Trophoblast cell (in vitro differentiated cells and primary cell): ENCODE results near the gene MIEN1.
A peak's percentile ranks its signal among the peaks of the same experiment; 100 is the strongest.
"Not testable (repeated sequence)": the region's sequence is repeated elsewhere in the genome, so short reads cannot be mapped to it uniquely, and the experiment has no call there.

Experiments
- DNase-seq, 2 donors: peaks; one replicate each; pipeline ENCODE4 v3.0.0-alpha.2; 2016
- H2AFZ ChIP-seq: 2 replicates; pipeline ENCODE4 v1.6.1; 2013; ENCODE audit warnings: low read length, moderate library complexity, mild to moderate bottlenecking; ENCODE audit not compliant: insufficient read depth, poor library complexity
- H2AK5ac ChIP-seq: 2 replicates; pipeline ENCODE4 v1.6.1; 2013; ENCODE audit warnings: mild to moderate bottlenecking, low read length
- H2BK120ac ChIP-seq: 2 replicates; pipeline ENCODE4 v1.6.1; 2013; ENCODE audit warnings: low read length, mild to moderate bottlenecking, moderate library complexity; ENCODE audit not compliant: insufficient read depth, poor library complexity
- H2BK12ac ChIP-seq: 2 replicates; pipeline ENCODE4 v1.6.1; 2013; ENCODE audit warnings: mild to moderate bottlenecking, low read length, moderate library complexity
- H2BK5ac ChIP-seq: 2 replicates; pipeline ENCODE4 v1.6.1; 2013; ENCODE audit warnings: low read length, low read depth, moderate library complexity, mild to moderate bottlenecking; ENCODE audit not compliant: poor library complexity
- H3K14ac ChIP-seq: 2 replicates; pipeline ENCODE4 v1.6.1; 2013; ENCODE audit warnings: mild to moderate bottlenecking, low read length
- H3K18ac ChIP-seq: 2 replicates; pipeline ENCODE4 v1.6.1; 2013; ENCODE audit warnings: mild to moderate bottlenecking, low read length
- H3K23ac ChIP-seq: 2 replicates; pipeline ENCODE4 v1.6.1; 2013; ENCODE audit warnings: low read length
- H3K27ac ChIP-seq: 2 replicates; pipeline ENCODE4 v1.5.1; 2013; ENCODE audit warnings: low read depth, mild to moderate bottlenecking, inconsistent platforms, low read length, moderate library complexity
- H3K27me3 ChIP-seq: 2 replicates; pipeline ENCODE4 v1.6.1; 2013; ENCODE audit warnings: inconsistent platforms, mild to moderate bottlenecking, low read length, moderate library complexity; ENCODE audit not compliant: insufficient read depth
- H3K36me3 ChIP-seq, 2 experiments: 1 replicate in 1 of 2; 2 replicates in 1 of 2; pipeline ENCODE4 v1.6.1; 2013; ENCODE audit warnings: low read length in 2 of 2, mild to moderate bottlenecking in 2 of 2, moderate library complexity in 1 of 2; ENCODE audit not compliant: insufficient read depth in 2 of 2, control insufficient read depth in 1 of 2
- H3K4ac ChIP-seq: 2 replicates; pipeline ENCODE4 v1.6.1; 2013; ENCODE audit warnings: low read depth, mild to moderate bottlenecking, low read length, moderate library complexity
- H3K4me1 ChIP-seq, 2 experiments: 1 replicate in 1 of 2; 2 replicates in 1 of 2; pipeline ENCODE4 v1.6.1; 2013; ENCODE audit warnings: low read length in 2 of 2, mild to moderate bottlenecking in 2 of 2, moderate library complexity in 1 of 2; ENCODE audit not compliant: insufficient read depth in 2 of 2, control insufficient read depth in 1 of 2
- H3K4me2 ChIP-seq: 2 replicates; pipeline ENCODE4 v1.6.1; 2013; ENCODE audit warnings: inconsistent platforms, mild to moderate bottlenecking, low read length, moderate library complexity
- H3K4me3 ChIP-seq: 2 replicates; pipeline ENCODE4 v1.5.1; 2013; ENCODE audit warnings: mild to moderate bottlenecking, low read depth, low read length, inconsistent platforms
- H3K79me1 ChIP-seq: one replicate; pipeline ENCODE4 v1.6.1; 2013; ENCODE audit warnings: low read length
- H3K79me2 ChIP-seq: 2 replicates; pipeline ENCODE4 v1.6.1; 2013; ENCODE audit warnings: low read length, mild to moderate bottlenecking; ENCODE audit not compliant: control insufficient read depth, insufficient read depth, poor library complexity
- H3K9ac ChIP-seq: 2 replicates; pipeline ENCODE4 v1.6.1; 2013; ENCODE audit warnings: mild to moderate bottlenecking, low read length
- H3K9me3 ChIP-seq: 2 replicates; pipeline ENCODE4 v1.6.1; 2013; ENCODE audit warnings: low read depth, mild to moderate bottlenecking, control low read depth, inconsistent platforms, low read length; ENCODE audit not compliant: insufficient read depth
- H4K12ac ChIP-seq: 2 replicates; pipeline ENCODE4 v1.6.1; 2013; ENCODE audit warnings: low read depth, mild to moderate bottlenecking, low read length, moderate library complexity
- H4K8ac ChIP-seq: 2 replicates; pipeline ENCODE4 v1.6.1; 2013; ENCODE audit warnings: low read depth, mild to moderate bottlenecking, low read length, moderate library complexity
- H4K91ac ChIP-seq: one replicate; pipeline ENCODE4 v1.6.1; 2013; ENCODE audit warnings: low read depth, mild to moderate bottlenecking, low read length, moderate library complexity
- WGBS: extraction: QIAGEN DNeasy Blood & Tissue Kit; methylation state at CpG from one replicate; pipeline ENCODE4 v1.1.7; 2013; ENCODE audit warnings: missing lambda C conversion rate; ENCODE audit not compliant: insufficient read length, insufficient coverage; ENCODE audit errors: extremely low coverage; 5-methylcytosine and 5-hydroxymethylcytosine counted together

MIEN1 gene

DNA sequence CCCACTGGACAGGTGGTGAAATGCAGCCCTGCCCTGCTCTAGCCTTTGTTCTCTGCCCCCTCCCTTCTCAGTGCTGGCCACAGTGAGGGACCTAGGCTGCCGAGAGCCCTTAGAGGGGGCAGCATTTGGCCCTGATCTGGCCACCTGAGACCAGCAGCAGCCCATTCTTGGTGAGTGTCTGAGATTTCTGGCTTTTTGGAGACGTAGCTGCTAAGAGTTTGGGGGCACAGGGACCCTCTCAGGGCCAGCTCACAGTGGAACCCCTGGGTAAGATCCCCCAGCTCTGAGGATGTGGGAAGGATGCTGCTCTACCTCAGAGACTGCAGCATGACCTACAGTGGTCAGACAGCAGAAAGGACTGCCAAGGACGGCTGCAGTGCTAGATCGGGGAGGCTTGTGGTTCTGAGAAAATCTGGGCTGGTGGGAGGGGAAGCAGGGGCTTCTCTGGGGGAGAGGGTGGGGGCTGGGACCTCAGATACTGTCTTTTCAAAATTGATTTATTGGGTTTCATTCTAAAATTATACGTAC, 20.7 kb upstream of the MIEN1 start:
- H3K4me1 ChIP-seq = peaks cover 3 to 15% of the 10 kb centered on the region in 2 experiments
- peaks cover 2% of the 10 kb centered on the region for H3K9me3 ChIP-seq
- H3K79me1 ChIP-seq = peaks cover 13% of the 10 kb centered on the region
- H3K4ac ChIP-seq = no peak overlapping the region
- no peak overlapping the region for H2BK12ac ChIP-seq
- H4K12ac ChIP-seq = no peak overlapping the region
- no peak overlapping the region for H3K27ac ChIP-seq
- no peak overlapping the region for H3K4me3 ChIP-seq
- H3K9ac ChIP-seq = no peak overlapping the region
- H2AK5ac ChIP-seq = peak overlapping the region; percentile 26
- H3K14ac ChIP-seq = no peak overlapping the region
- no peak overlapping the region for H4K91ac ChIP-seq
- DNase-seq = no peak
- no peak overlapping the region for H3K18ac ChIP-seq
- no CpG with 5 or more reads among the region's 5 CpGs for WGBS
- no peak overlapping the region for H4K8ac ChIP-seq
- H2AFZ ChIP-seq = no peak overlapping the region
- H2BK120ac ChIP-seq = no peak overlapping the region
- H3K4me2 ChIP-seq = no peak overlapping the region
- H3K79me2 ChIP-seq = peaks cover 8% of the 10 kb centered on the region
- H3K36me3 ChIP-seq = peaks cover 4 to 8% of the 10 kb centered on the region in 2 experiments
- H3K27me3 ChIP-seq = no peaks in the 10 kb centered on the region
- no peak overlapping the region for H3K23ac ChIP-seq
- no peak overlapping the region for H2BK5ac ChIP-seq

DNA sequence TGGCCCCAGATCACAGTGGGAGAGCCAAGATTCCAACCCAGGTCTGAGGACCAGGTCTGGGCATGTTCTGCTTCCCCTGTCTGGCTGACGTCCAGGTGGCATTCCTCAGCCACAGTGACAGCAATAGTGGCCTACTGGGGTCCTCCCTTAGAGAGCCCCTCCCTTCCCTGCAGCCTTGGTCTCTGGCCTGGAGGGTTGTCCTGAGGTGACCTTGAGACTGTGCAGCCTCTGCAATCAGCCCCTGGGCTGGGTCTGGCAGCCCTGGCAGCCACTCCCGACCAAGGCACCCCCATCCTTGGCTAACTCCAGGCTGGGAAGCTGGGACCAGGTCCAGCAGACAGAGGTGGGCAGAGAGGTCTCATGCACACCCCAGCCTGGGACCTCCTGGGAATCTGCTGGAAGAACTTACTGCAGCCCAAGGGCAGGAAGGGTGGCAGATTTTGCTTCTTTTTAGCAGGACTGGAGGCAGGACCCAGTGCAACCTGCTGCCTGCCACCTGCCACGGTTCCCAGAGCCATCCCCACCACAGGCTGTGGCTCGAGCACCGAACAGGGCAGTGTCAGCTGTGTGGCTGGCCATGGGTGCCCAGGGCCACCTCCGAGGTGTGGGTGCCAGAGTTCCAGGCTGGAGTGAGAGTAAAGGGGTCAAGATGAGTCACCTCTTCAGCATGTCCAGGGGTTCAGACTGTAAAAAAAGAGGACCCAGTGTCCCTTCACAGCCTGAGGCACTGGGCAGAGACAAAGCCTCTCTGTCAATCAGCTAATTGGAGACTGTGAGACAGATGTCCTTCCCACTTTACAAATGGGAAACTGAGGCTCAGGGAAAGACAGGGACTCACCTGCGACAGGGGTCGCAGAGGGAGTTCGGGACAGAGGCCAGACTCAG, 20.0 kb upstream of the MIEN1 start:
- WGBS = no CpG with 5 or more reads among the region's 9 CpGs

DNA sequence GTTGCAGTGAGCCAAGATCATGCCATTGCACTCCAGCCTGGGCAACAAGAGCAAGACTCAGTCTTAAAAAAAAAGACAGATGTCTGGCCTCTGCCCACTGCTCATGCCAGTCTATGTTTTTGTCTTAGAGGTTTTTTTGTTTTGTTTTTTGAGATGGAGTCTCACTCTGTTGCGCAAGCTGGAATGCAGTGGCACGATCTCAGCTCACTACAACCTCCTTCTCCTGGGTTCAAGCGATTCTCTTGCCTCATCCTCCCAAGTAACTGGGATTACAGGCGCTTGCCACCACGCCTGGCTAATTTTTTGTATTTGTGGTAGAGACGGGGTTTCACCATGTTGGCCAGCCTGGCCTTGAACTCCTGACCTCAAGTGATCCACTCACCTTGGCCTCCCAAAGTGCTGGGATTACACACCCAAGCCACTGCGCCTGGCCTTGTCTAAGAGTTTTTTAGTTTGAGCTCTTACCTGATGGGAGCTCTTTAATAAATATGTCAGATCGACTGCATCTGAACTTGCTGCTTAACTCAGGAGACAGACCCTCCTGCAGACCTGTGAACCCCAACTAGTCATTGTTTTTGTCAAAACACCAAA, 18.2 kb upstream of the MIEN1 start:
- H3K79me2 ChIP-seq, H3K4ac ChIP-seq, H3K14ac ChIP-seq, H3K27me3 ChIP-seq, H3K4me1 ChIP-seq, H4K91ac ChIP-seq, H2BK120ac ChIP-seq, H2BK12ac ChIP-seq, H2AFZ ChIP-seq, H2BK5ac ChIP-seq, H3K4me2 ChIP-seq, H3K9me3 ChIP-seq, H3K79me1 ChIP-seq, DNase-seq, H3K9ac ChIP-seq, H3K18ac ChIP-seq, H3K23ac ChIP-seq, H4K12ac ChIP-seq, H3K27ac ChIP-seq, H2AK5ac ChIP-seq, H3K4me3 ChIP-seq, H4K8ac ChIP-seq: not testable (repeated sequence)
- WGBS = no CpG with 5 or more reads among the region's 8 CpGs
- H3K36me3 ChIP-seq = peaks cover 24% of the 10 kb centered on the region in 2 experiments

More for the DNA sequence above, 20.0 kb upstream of the MIEN1 start:
- Histone ChIP-seq H3K36me3 (peaks cover 11% of the 10 kb centered on the region in 2 experiments), H3K79me2 (peaks cover 8% of the 10 kb centered on the region), H3K23ac (no peak overlapping the region), H3K27ac (no peak overlapping the region), H4K8ac (no peak overlapping the region), H2AK5ac (peak overlapping the region; percentile 26), H4K91ac (no peak overlapping the region), H2BK5ac (no peak overlapping the region), H2AFZ (no peak overlapping the region), H2BK120ac (no peak overlapping the region), H3K14ac (no peak overlapping the region), H3K4me3 (no peak overlapping the region), H3K79me1 (peaks cover 13% of the 10 kb centered on the region), H3K4me1 (peaks cover 3 to 15% of the 10 kb centered on the region in 2 experiments), H4K12ac (no peak overlapping the region), H3K27me3 (no peaks in the 10 kb centered on the region), H3K4ac (no peak overlapping the region), H3K18ac (no peak overlapping the region), H3K9me3 (peaks cover 2% of the 10 kb centered on the region), H3K9ac (no peak overlapping the region), H3K4me2 (no peak overlapping the region), H2BK12ac (no peak overlapping the region)
- DNase-seq = no peak

DNA sequence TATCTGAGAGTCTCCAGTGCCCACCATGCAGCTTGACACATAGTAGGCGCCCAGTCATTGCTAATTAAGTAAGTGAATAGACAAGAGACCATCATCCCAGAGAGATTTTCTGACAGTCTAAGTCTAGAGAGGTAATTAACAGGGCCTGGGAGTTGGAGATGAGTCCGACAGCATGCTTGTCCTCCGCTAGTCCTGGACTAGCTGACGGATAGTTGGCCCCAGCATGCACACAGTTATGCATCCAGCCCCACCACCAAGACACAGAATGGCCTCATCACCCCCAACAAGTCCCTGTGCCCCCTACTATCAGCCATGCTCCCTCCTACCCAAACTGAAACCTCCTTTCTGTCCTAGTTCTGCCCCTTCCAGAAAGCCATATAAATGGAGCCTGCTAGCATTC, 17.4 kb upstream of the MIEN1 start:
- no peak overlapping the region for H2AFZ ChIP-seq
- H3K18ac ChIP-seq = no peak overlapping the region
- H3K36me3 ChIP-seq = peaks cover 28 to 30% of the 10 kb centered on the region in 2 experiments
- peaks cover 3 to 7% of the 10 kb centered on the region in 2 experiments for H3K4me1 ChIP-seq
- no peak overlapping the region for H3K4me3 ChIP-seq
- no peaks in the 10 kb centered on the region for H3K27me3 ChIP-seq
- no peak overlapping the region for H3K4ac ChIP-seq
- no peak overlapping the region for H2AK5ac ChIP-seq
- no peak overlapping the region for H2BK5ac ChIP-seq
- no peak overlapping the region for H3K27ac ChIP-seq
- no peak overlapping the region for H2BK12ac ChIP-seq
- H3K14ac ChIP-seq = no peak overlapping the region
- no peak overlapping the region for H4K91ac ChIP-seq
- WGBS = no CpG with 5 or more reads among the region's 4 CpGs
- no peak overlapping the region for H3K23ac ChIP-seq
- peaks cover 2% of the 10 kb centered on the region for H3K79me1 ChIP-seq
- no peak overlapping the region for H2BK120ac ChIP-seq
- no peak overlapping the region for H3K4me2 ChIP-seq
- no peak overlapping the region for H4K8ac ChIP-seq
- no peaks in the 10 kb centered on the region for H3K79me2 ChIP-seq
- no peak overlapping the region for H4K12ac ChIP-seq
- DNase-seq = no peak
- no peaks in the 10 kb centered on the region for H3K9me3 ChIP-seq
- no peak overlapping the region for H3K9ac ChIP-seq
